Neuronal stem cell (in vitro differentiated cells): Measurements from ENCODE around the gene SNAPC5.
"Not testable (repeated sequence)": the region's sequence is repeated elsewhere in the genome, so short reads cannot be mapped to it uniquely, and the experiment has no call there.

Experiments
- DNase-seq: peaks from one replicate; pipeline ENCODE4 v3.0.0-alpha.2; 2013; ENCODE audit warnings: low spot score
- H2AFZ ChIP-seq: one replicate; pipeline ENCODE4 v1.6.1; 2013; ENCODE audit warnings: mild to moderate bottlenecking, low read length, inconsistent platforms
- H2AK5ac ChIP-seq: 2 replicates; pipeline ENCODE4 v1.6.1; 2013; ENCODE audit warnings: low read depth, mild to moderate bottlenecking, inconsistent platforms, low read length, moderate library complexity, mixed read lengths
- H2BK120ac ChIP-seq: 2 replicates; pipeline ENCODE4 v1.6.1; 2013; ENCODE audit warnings: low read depth, mild to moderate bottlenecking, inconsistent platforms, low read length, moderate library complexity, mixed read lengths
- H2BK12ac ChIP-seq: one replicate; pipeline ENCODE4 v1.6.1; 2013; ENCODE audit warnings: low read length, inconsistent platforms
- H2BK15ac ChIP-seq: 2 replicates; pipeline ENCODE4 v1.6.1; 2013; ENCODE audit warnings: mild to moderate bottlenecking, low read length, inconsistent platforms, mixed read lengths
- H2BK5ac ChIP-seq: one replicate; pipeline ENCODE4 v1.6.1; 2013; ENCODE audit warnings: inconsistent platforms, mild to moderate bottlenecking, low read length, moderate library complexity
- H3K14ac ChIP-seq: one replicate; pipeline ENCODE4 v1.6.1; 2013; ENCODE audit warnings: low read length, inconsistent platforms
- H3K18ac ChIP-seq: 2 replicates; pipeline ENCODE4 v1.6.1; 2013; ENCODE audit warnings: low read length, inconsistent platforms
- H3K23ac ChIP-seq: 2 replicates; pipeline ENCODE4 v1.6.1; 2013; ENCODE audit warnings: low read depth, mild to moderate bottlenecking, mixed read lengths, low read length, inconsistent platforms; ENCODE audit not compliant: poor library complexity
- H3K27ac ChIP-seq: replicated peaks from 3 replicates; pipeline ENCODE4 v1.5.1; 2013; ENCODE audit warnings: low read length, inconsistent platforms
- H3K27me3 ChIP-seq, 3 experiments: 2 replicates each; pipeline ENCODE4 v1.6.1; 2013; ENCODE audit warnings: low read length in 3 of 3, mild to moderate bottlenecking in 2 of 3, inconsistent platforms in 1 of 3, low read depth in 1 of 3, mixed read lengths in 1 of 3, moderate library complexity in 1 of 3; ENCODE audit not compliant: control insufficient read depth in 3 of 3, insufficient read depth in 3 of 3
- H3K36me3 ChIP-seq, 2 donors: replicated peaks in 1 of 2; 2 replicates each; pipeline ENCODE4 v1.6.1; 2013; ENCODE audit warnings: low read length in 2 of 2; ENCODE audit not compliant: control insufficient read depth in 2 of 2, insufficient read depth in 2 of 2
- H3K4ac ChIP-seq: 2 replicates; pipeline ENCODE4 v1.6.1; 2013; ENCODE audit warnings: inconsistent platforms, mild to moderate bottlenecking, low read length, moderate library complexity
- H3K4me1 ChIP-seq, 2 donors: 1 replicate in 1 of 2; 2 replicates in 1 of 2; pipeline ENCODE4 v1.6.1; 2013; ENCODE audit warnings: low read length in 2 of 2, low read depth in 1 of 2; ENCODE audit not compliant: control insufficient read depth in 2 of 2, insufficient read depth in 1 of 2
- H3K4me2 ChIP-seq: one replicate; pipeline ENCODE4 v1.6.1; 2013; ENCODE audit warnings: mild to moderate bottlenecking, low read length, inconsistent platforms; ENCODE audit not compliant: insufficient read depth, poor library complexity, severe bottlenecking
- H3K4me3 ChIP-seq, 2 donors: 2 replicates each; pipeline ENCODE4 v1.5.1; 2013; ENCODE audit warnings: low read length in 2 of 2, mild to moderate bottlenecking in 2 of 2, inconsistent platforms in 1 of 2, moderate library complexity in 1 of 2
- H3K79me1 ChIP-seq: one replicate; pipeline ENCODE4 v1.6.1; 2013; ENCODE audit warnings: low read depth, mild to moderate bottlenecking, inconsistent platforms, low read length, moderate library complexity
- H3K9ac ChIP-seq: one replicate; pipeline ENCODE4 v1.6.1; 2013; ENCODE audit warnings: mild to moderate bottlenecking, low read depth, low read length, inconsistent platforms; ENCODE audit not compliant: poor library complexity
- H3K9me3 ChIP-seq, 2 donors: replicated peaks in 1 of 2; 2 replicates each; pipeline versions ENCODE3 to v1.6.1; 2013; ENCODE audit warnings: low read length in 2 of 2, mild to moderate bottlenecking in 2 of 2, inconsistent platforms in 1 of 2, low read depth in 1 of 2, mixed read lengths in 1 of 2, moderate library complexity in 1 of 2; ENCODE audit not compliant: control insufficient read depth in 2 of 2, insufficient read depth in 1 of 2
- H4K8ac ChIP-seq: one replicate; pipeline ENCODE4 v1.6.1; 2013; ENCODE audit warnings: low read depth, mild to moderate bottlenecking, inconsistent platforms, low read length, moderate library complexity
- H4K91ac ChIP-seq: one replicate; pipeline ENCODE4 v1.6.1; 2013; ENCODE audit warnings: low read length, low read depth, mild to moderate bottlenecking, inconsistent platforms; ENCODE audit not compliant: poor library complexity
- WGBS, 2 donors: extraction: QIAGEN DNeasy Blood & Tissue Kit; methylation state at CpG; one replicate each; pipeline ENCODE4 v1.1.7; 2013; ENCODE audit warnings: missing lambda C conversion rate in 2 of 2, mixed read lengths in 1 of 2; ENCODE audit not compliant: insufficient read length in 2 of 2, insufficient replicate concordance in 1 of 2; ENCODE audit errors: extremely low coverage in 2 of 2; 5-methylcytosine and 5-hydroxymethylcytosine counted together

The SNAPC5 gene

DNA sequence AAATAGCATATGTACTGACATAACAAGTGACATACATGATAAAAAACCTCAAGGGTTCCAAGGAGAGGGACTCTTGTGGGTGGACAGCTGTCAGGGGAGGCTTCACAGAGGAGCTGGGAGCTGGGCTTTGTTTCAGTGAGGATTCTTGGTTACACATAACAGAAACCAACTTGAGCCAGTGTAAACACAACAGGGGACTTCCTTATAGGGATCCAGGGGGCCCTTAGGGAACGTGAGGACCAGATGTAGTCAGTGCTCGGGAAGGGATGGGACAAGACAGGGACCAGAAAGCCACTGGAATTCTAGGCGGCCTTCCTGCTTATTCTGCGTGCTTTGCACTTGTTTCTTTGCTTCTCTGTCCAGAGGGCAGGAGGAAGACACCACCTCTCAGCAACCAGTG is 34.9 kb downstream of the SNAPC5 start:
- Histone ChIP-seq H3K79me1 (no peaks in the 10 kb centered on the region), H3K27ac (no peak overlapping the region), H2AFZ (no peak overlapping the region), H3K23ac (no peak overlapping the region), H2BK120ac (no peak overlapping the region), H2BK15ac (no peak overlapping the region), H3K9ac (no peak overlapping the region), H3K4me1 (no peaks in the 10 kb centered on the region), H2BK5ac (no peak overlapping the region), H2AK5ac (no peak overlapping the region), H3K18ac (no peak overlapping the region), H4K8ac (no peak overlapping the region), H3K9me3 (peaks cover 0 to 8% of the 10 kb centered on the region in 2 donors), H2BK12ac (no peak overlapping the region), H3K27me3 (no peaks in the 10 kb centered on the region), H3K4me2 (no peak overlapping the region), H3K4me3 (no peak overlapping the region), H3K14ac (no peak overlapping the region), H3K36me3 (peaks cover 0 to 25% of the 10 kb centered on the region in 2 donors), H4K91ac (no peak overlapping the region), H3K4ac (no peak overlapping the region)
- DNase-seq: no peak
- no CpG with 5 or more reads among the region's 4 CpGs for WGBS, 2 donors

DNA sequence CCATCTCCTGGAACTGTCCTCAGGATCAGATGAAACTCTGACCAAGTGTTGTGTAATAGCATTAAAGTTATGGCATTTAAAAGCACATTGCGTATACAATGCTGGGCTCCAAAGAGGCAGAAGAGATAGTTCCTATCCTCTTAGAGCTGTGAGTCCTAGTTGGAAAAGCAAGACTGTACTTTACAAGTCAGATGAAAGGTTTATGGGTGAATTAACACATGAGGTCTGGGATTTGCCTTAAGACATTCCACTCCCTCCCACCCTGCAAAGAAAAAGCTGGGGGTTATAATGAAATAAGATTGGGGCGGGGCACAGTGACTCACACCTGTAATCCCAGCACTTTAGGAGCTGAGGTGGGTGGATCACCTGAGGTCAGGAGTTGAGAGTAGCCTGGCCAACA is 35.6 kb downstream of the SNAPC5 start:
- Histone ChIP-seq H3K4me1 (no peaks in the 10 kb centered on the region), H2BK5ac (no peak overlapping the region), H4K8ac (no peak overlapping the region), H2AK5ac (no peak overlapping the region), H3K18ac (no peak overlapping the region), H3K14ac (no peak overlapping the region), H2BK12ac (no peak overlapping the region), H3K4me2 (no peak overlapping the region), H3K27me3 (no peaks in the 10 kb centered on the region), H3K9me3 (peaks cover 0 to 8% of the 10 kb centered on the region in 2 donors), H3K27ac (no peak overlapping the region), H2BK15ac (no peak overlapping the region), H3K36me3 (peaks cover 0 to 23% of the 10 kb centered on the region in 2 donors), H3K4me3 (no peak overlapping the region), H2BK120ac (no peak overlapping the region), H2AFZ (no peak overlapping the region), H3K4ac (no peak overlapping the region), H3K23ac (no peak overlapping the region), H3K79me1 (no peaks in the 10 kb centered on the region), H4K91ac (no peak overlapping the region), H3K9ac (no peak overlapping the region)
- WGBS, 2 donors: no CpG with 5 or more reads among the region's 2 CpGs
- no peak for DNase-seq

DNA sequence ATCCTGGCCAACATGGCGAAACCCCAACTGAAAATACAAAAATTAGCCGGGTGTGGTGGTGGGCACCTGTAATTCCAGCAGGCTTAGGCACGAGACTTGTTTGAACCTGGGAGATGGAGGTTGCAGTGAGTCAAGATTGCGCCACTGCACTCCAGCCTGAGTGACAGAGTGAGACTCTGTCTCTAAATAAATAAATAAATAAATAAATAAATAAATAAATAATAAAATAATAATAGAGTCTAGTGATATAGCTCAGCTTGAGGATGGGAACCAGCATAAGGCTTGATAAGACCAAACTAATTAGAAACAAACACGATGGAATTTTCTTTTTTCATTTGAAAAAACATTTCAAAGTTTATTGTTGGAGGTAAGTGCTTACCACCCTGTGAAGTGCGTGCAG is 36.3 kb downstream of the SNAPC5 start:
- not testable (repeated sequence) for H3K23ac ChIP-seq, H4K91ac ChIP-seq, H2AFZ ChIP-seq, H3K18ac ChIP-seq, H2BK120ac ChIP-seq, H3K4me3 ChIP-seq, H3K9ac ChIP-seq, H3K27me3 ChIP-seq, H3K14ac ChIP-seq, DNase-seq, H2BK15ac ChIP-seq, H3K4me1 ChIP-seq, H3K79me1 ChIP-seq, H3K9me3 ChIP-seq, H2AK5ac ChIP-seq, H3K4ac ChIP-seq, H4K8ac ChIP-seq, H2BK12ac ChIP-seq, H3K27ac ChIP-seq, H3K4me2 ChIP-seq, H2BK5ac ChIP-seq
- H3K36me3 ChIP-seq: peaks cover 0 to 20% of the 10 kb centered on the region in 2 donors
- no CpG with 5 or more reads among the region's 6 CpGs for WGBS, 2 donors

DNA sequence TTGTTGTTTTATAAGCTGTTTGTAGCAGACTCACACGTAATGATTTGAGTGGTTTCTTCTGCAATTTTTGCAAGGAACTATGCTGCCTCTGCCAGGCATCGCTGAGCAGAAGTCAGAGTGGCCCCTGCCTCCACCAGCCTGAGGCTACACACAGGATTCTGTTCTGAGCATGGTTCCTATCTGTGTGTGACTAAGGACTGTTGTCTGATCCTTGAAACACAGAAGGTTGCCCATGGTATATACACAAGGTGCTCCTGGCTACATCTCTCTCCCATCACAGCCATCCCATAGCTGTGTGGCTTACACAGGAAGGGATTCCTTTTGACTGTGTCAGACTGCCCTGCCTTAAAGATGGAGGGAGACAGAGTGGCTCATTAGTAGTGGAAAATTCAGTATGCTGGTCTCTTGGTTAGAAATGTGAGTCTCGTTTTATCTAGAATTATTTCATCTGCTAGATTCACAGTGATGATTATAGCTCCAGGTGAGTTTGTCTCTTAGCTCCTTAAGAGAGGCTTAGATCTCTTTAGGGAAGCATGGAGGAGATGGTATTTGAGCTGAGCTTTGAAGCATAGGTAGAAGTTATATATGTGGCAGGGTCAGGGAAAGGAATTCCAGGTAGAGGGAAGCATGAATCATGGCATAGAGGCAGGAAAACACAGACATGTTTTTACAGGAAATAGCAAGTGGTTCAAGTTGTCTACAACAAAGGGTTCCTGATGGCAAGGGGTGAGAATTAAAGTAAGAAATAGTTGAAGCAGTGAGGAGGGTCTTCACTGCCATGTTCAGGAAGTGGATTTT is 37.5 kb downstream of the SNAPC5 start:
- Histone ChIP-seq H3K27me3 (no peaks in the 10 kb centered on the region), H3K27ac (no peak overlapping the region), H3K36me3 (peaks cover 2 to 21% of the 10 kb centered on the region in 2 donors), H3K79me1 (no peaks in the 10 kb centered on the region), H3K9me3 (no peaks in the 10 kb centered on the region), H3K9ac (no peak overlapping the region), H4K91ac (no peak overlapping the region), H2BK15ac (no peak overlapping the region), H3K4me3 (peak overlapping the region in 1 of 2 donors; percentile 55), H2AFZ (no peak overlapping the region), H2BK120ac (no peak overlapping the region), H3K18ac (no peak overlapping the region), H3K14ac (peak overlapping the region; percentile 9), H2BK5ac (no peak overlapping the region), H3K4ac (no peak overlapping the region), H3K4me2 (no peak overlapping the region), H2AK5ac (no peak overlapping the region), H3K4me1 (no peaks in the 10 kb centered on the region), H3K23ac (no peak overlapping the region), H2BK12ac (no peak overlapping the region), H4K8ac (no peak overlapping the region)
- WGBS, 2 donors: no CpG with 5 or more reads among the region's 3 CpGs
- DNase-seq: no peak
